Mesothelial cell of epicardium (in vitro differentiated cells): ENCODE data around the gene PDK4. TPM values are rescaled to one million over a fixed set of nuclear protein-coding genes. Genes with fewer than 3 reads are reported as not detected.
A peak's percentile ranks its signal among the peaks of the same experiment; 100 is the strongest.

Source experiments
- DNase-seq, 2 experiments: peaks; one replicate each; pipeline ENCODE4 v3.0.0; 2021; ENCODE audit warnings: low spot score in 2 of 2; ENCODE audit not compliant: unreplicated experiment in 2 of 2
- H3K27ac Mint-ChIP-seq: 2 replicates; pipeline ENCODE4 v1.8.0; 2021; ENCODE audit warnings: mixed read lengths
- H3K27me3 Mint-ChIP-seq: 2 replicates; pipeline ENCODE4 v1.8.0; 2021; ENCODE audit warnings: low read depth, mixed read lengths
- H3K36me3 Mint-ChIP-seq: 2 replicates; pipeline ENCODE4 v1.8.0; 2021; ENCODE audit warnings: mixed read lengths
- H3K4me1 Mint-ChIP-seq: 2 replicates; pipeline ENCODE4 v1.8.0; 2021; ENCODE audit warnings: mixed read lengths
- H3K4me3 Mint-ChIP-seq: 2 replicates; pipeline ENCODE4 v1.8.0; 2021; ENCODE audit warnings: mild to moderate bottlenecking, moderate library complexity, mixed read lengths
- H3K9me3 Mint-ChIP-seq: 2 replicates; pipeline ENCODE4 v1.8.0; 2021; ENCODE audit warnings: mixed read lengths
- total RNA-seq: library from RNA; stranded (reverse); gene quantifications from 3 replicates; pipeline ENCODE4 v1.2.1, GENCODE V29; 2021
- TF ChIP-seq, protein P1 (sequence below): fragments of 200-600 bp; sonication (generic); IDR thresholded peaks from one replicate; pipeline ENCODE4 v1.5.0; 2021; ENCODE audit warnings: antibody characterized with exemption; ENCODE audit not compliant: unreplicated experiment

Gene PDK4
- total RNA-seq = 0.98 to 1.1 TPM (median 1.0 TPM) in 3 replicates

DNA sequence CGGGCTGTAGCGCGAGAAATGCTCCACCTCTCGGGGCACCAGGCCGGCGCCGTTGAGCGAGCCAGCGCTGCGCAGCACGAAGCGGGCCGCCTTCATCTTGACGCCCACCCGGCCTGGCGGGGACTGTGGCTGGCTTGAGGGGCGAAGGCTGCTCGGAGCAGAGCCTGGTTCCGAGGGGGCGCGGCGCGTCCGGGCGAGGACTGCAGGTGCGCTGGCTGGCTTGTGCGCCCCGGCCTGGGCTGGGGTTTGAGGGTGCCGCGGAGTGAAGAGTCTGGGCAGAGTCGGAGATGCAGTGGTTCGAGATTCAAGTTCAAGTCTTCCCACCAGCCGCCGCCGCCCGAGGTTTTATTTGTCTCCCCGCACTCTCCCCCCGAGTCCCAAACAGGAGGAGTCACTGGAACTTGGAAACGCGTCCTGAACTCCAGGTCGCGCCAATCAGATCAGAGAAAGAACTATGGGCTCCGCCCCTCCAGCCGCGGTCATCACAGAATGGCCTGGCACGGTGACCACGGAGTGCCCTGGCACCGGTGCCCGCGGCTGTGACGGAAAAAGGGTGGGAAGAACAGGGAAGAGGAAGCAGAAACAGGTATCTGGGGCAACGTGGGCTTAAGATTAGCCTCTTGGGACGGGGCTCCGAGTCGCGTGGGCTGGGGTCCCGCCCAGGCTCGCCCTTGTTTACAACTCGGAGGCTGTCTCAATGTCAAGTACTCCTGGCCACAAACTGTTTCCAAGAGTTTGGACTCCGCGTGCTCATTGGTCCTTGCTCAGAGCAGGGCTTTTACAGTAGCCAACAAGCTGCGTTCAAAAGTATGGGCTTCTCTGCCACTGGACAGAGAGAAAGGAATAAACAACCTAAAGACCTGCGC lies at the start of gene PDK4:
TSS of gene PDK4 (minus strand) at position 319 of the 866 bp plus-strand sequence. CDS start at position 96, 223 bp downstream.
- H3K9me3 Mint-ChIP-seq = no peaks in the 10 kb centered on the region
- TF ChIP-seq, protein P1, sequence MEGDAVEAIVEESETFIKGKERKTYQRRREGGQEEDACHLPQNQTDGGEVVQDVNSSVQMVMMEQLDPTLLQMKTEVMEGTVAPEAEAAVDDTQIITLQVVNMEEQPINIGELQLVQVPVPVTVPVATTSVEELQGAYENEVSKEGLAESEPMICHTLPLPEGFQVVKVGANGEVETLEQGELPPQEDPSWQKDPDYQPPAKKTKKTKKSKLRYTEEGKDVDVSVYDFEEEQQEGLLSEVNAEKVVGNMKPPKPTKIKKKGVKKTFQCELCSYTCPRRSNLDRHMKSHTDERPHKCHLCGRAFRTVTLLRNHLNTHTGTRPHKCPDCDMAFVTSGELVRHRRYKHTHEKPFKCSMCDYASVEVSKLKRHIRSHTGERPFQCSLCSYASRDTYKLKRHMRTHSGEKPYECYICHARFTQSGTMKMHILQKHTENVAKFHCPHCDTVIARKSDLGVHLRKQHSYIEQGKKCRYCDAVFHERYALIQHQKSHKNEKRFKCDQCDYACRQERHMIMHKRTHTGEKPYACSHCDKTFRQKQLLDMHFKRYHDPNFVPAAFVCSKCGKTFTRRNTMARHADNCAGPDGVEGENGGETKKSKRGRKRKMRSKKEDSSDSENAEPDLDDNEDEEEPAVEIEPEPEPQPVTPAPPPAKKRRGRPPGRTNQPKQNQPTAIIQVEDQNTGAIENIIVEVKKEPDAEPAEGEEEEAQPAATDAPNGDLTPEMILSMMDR = no peak
- H3K36me3 Mint-ChIP-seq = no peaks in the 10 kb centered on the region
- H3K4me1 Mint-ChIP-seq = peaks cover 13% of the 10 kb centered on the region
- peak in 1 of 2 experiments; percentile 60 for DNase-seq
- H3K4me3 Mint-ChIP-seq = peak within 1 kb of the TSS; percentile 90
- H3K27ac Mint-ChIP-seq = peak within 1 kb of the TSS; percentile 75
- peaks cover 23% of the 10 kb centered on the region for H3K27me3 Mint-ChIP-seq

GRCh38 chr7:95642173-95642572 lies 45.9 kb upstream of the PDK4 start:
- DNase-seq = no peak
- TF ChIP-seq, protein P1 = no peak
- Mint-ChIP-seq H3K27me3 (peaks cover 63% of the 10 kb centered on the region), H3K36me3 (no peaks in the 10 kb centered on the region), H3K9me3 (no peaks in the 10 kb centered on the region), H3K4me3 (no peak overlapping the region), H3K27ac (no peak overlapping the region), H3K4me1 (no peaks in the 10 kb centered on the region)

- TF ChIP-seq, protein P1 = no peak
- Mint-ChIP-seq H3K36me3 (no peaks in the 10 kb centered on the region), H3K4me1 (no peaks in the 10 kb centered on the region), H3K27me3 (peaks cover 23% of the 10 kb centered on the region), H3K27ac (no peak overlapping the region), H3K4me3 (no peak overlapping the region), H3K9me3 (no peaks in the 10 kb centered on the region)
- DNase-seq = no peak
These were observed 40.0 kb upstream of the PDK4 start for GRCh38 chr7:95636140-95636940.

- Mint-ChIP-seq H3K4me1 (no peaks in the 10 kb centered on the region), H3K27ac (no peak overlapping the region), H3K9me3 (no peaks in the 10 kb centered on the region), H3K36me3 (no peaks in the 10 kb centered on the region), H3K27me3 (no peaks in the 10 kb centered on the region), H3K4me3 (no peak overlapping the region)
- no peak for DNase-seq
- TF ChIP-seq, protein P1 = no peak
These were observed 36.3 kb upstream of the PDK4 start for GRCh38 chr7:95632609-95633008.

GRCh38 chr7:95631527-95631926 lies 35.2 kb upstream of the PDK4 start:
- Mint-ChIP-seq H3K4me1 (no peaks in the 10 kb centered on the region), H3K36me3 (no peaks in the 10 kb centered on the region), H3K27ac (no peak overlapping the region), H3K4me3 (no peak overlapping the region), H3K9me3 (no peaks in the 10 kb centered on the region), H3K27me3 (no peaks in the 10 kb centered on the region)
- TF ChIP-seq, protein P1 = no peak
- no peak for DNase-seq
